Heart left ventricle (tissue), 13 donors: ENCODE measurements around the gene SPTBN4.

Experiments
- POLR2A ChIP-seq, 2 donors: fragments of 450-650 bp; IDR thresholded peaks; one replicate each; pipeline ENCODE4 v1.6.1; 2017; ENCODE audit warnings: antibody characterized with exemption in 2 of 2, mild to moderate bottlenecking in 2 of 2, moderate library complexity in 2 of 2
- TF ChIP-seq, protein P1 (sequence below), 12 donors: fragments of 200-600 bp; sonication (generic) in 4 of 12; IDR thresholded peaks; one replicate each; pipeline versions ENCODE4 v1.5.0 to v1.8.0; 2018 to 2022; ENCODE audit warnings: antibody characterized with exemption in 12 of 12, mild to moderate bottlenecking in 5 of 12
- donor health status: ischemic (EF 13 %, LVEDD 7.1; RV severe dilation, severe dysfunction).
- donor health status: DM: no; HTN: yes; CAD: no.
- donor health status: DM: no; HTN: no; CAD: no.
- donor health status: ischemic (EF 25% LVEDD 6.9; RV normal size, moderate dysfunction).
- donor health status: ischemic (EF 25% LVEDD 5.7; RV mildly dilated, moderate dysfunction).
- donor health status: ischemic (EF 35%, LVEDD 5.7; RV mildly dilated, moderate dysfunction).
- donor health status: nonischemic (EF 11% LVEDD 7.7; RV severe dilation, severe dysfunction).
- donor health status: DM: yes; HTN: yes; CAD: no.
- donor health status: PGD.
- donor health status: ischemic (EF 29% LVEDD 5.4; RV normal size, mild dysfunction).
- donor health status: nonischemic (EF 23%, LVEDD 6.1; RV moderate dilation, normal function).

DNA sequence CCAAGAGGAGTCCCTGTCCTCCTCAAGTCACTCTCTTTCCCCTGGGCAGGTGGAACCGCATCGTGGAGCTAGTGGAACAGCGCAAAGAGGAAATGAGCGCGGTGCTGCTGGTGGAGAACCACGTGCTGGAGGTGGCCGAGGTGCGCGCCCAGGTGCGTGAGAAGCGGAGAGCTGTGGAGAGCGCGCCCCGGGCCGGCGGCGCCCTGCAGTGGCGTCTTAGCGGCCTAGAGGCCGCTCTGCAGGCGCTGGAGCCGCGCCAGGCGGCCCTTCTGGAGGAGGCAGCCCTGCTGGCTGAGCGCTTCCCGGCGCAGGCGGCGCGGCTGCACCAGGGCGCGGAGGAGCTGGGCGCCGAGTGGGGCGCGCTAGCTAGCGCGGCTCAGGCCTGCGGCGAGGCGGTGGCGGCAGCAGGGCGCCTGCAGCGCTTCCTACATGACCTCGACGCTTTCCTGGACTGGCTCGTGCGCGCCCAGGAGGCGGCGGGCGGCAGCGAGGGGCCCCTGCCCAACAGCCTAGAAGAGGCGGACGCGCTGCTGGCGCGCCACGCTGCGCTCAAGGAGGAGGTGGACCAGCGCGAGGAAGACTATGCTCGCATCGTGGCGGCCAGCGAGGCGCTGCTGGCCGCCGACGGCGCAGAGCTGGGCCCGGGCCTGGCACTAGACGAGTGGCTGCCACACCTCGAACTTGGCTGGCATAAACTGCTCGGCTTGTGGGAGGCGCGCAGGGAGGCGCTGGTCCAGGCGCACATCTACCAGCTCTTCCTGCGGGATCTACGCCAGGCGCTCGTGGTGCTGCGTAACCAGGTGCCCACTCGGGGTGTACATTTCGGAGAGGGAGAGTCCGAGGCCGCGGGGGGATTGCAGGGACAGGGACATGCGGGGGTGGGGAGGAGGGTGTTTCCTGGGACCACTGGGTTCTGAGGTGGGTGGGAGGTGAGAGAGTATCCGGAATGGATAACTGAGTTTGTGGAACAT lies 52.8 kb downstream of the SPTBN4 start:
- TF ChIP-seq, protein P1, sequence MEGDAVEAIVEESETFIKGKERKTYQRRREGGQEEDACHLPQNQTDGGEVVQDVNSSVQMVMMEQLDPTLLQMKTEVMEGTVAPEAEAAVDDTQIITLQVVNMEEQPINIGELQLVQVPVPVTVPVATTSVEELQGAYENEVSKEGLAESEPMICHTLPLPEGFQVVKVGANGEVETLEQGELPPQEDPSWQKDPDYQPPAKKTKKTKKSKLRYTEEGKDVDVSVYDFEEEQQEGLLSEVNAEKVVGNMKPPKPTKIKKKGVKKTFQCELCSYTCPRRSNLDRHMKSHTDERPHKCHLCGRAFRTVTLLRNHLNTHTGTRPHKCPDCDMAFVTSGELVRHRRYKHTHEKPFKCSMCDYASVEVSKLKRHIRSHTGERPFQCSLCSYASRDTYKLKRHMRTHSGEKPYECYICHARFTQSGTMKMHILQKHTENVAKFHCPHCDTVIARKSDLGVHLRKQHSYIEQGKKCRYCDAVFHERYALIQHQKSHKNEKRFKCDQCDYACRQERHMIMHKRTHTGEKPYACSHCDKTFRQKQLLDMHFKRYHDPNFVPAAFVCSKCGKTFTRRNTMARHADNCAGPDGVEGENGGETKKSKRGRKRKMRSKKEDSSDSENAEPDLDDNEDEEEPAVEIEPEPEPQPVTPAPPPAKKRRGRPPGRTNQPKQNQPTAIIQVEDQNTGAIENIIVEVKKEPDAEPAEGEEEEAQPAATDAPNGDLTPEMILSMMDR (IDR thresholded peaks at IDR 0.05) = no peak
- TF ChIP-seq POLR2A (IDR thresholded peaks at IDR 0.05) = no peak
